BJ (cell line): Measurements from ENCODE around the gene ALK. TPM values are rescaled to one million over a fixed set of nuclear protein-coding genes. Genes with fewer than 3 reads are reported as not detected.

Experiments
- CTCF ChIA-PET: fragments of 350-600 bp; formaldehyde crosslinking; extraction: SDS; loops from one replicate; lab custom pipeline; 2021; ENCODE audit warnings: antibody characterized with exemption, inconsistent platforms; lab: Yijun Ruan, JAX
- POLR2A ChIA-PET: fragments of 300-600 bp; sonication (Branson Sonifier 250); formaldehyde crosslinking; extraction: SDS; loops from one replicate; lab custom pipeline; 2021; ENCODE audit warnings: antibody characterized with exemption; lab: Charles Lee
- DNase-seq: peaks from one replicate; pipeline ENCODE4 v3.0.0-alpha.2; 2011; ENCODE audit warnings: low read depth
- H3K27me3 ChIP-seq: 2 replicates; pipeline ENCODE4 v1.6.0; 2011; ENCODE audit warnings: low read length; ENCODE audit not compliant: control insufficient read depth, insufficient read depth
- H3K36me3 ChIP-seq: 2 replicates; pipeline ENCODE4 v1.5.1; 2011; ENCODE audit warnings: low read length; ENCODE audit not compliant: control insufficient read depth, insufficient read depth
- H3K4me3 ChIP-seq: 2 replicates; pipeline ENCODE4 v1.5.1; 2011; ENCODE audit warnings: low read depth, mild to moderate bottlenecking, control low read depth, low read length
- polyA plus RNA-seq: library from polyadenylated mRNA; depleted of rRNA; stranded (reverse); fragments of >200 nt; gene quantifications from 2 replicates; pipeline ENCODE4 v1.2.3, GENCODE V29; 2011
- TF ChIP-seq, protein P1 (sequence below): IDR thresholded peaks from 2 replicates; pipeline ENCODE4 v1.5.1; 2011; ENCODE audit warnings: low read depth, mild to moderate bottlenecking, control low read depth, inconsistent platforms, low read length, moderate library complexity; ENCODE audit not compliant: insufficient read depth

The ALK gene
- polyA plus RNA-seq, 1 experiment = not detected

DNA sequence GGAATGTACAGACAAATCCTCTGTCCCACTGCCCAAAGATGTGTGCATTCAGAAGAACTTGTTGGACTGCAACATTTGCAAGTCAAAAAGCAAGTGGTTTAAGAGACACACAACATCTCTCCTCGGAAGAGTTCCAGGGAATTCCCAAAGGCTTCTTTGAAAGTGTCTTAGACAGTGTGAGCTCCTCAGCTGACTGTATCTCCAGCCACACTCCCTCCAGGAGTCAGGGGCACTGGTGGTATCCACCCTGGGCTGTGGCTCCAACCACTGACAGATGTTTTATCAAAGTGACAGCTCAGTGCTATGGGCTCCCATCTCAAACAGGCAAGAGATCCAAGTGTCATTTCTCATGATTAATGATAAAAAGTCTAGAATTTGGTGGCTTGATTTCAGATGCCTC is 48.5 kb downstream of the ALK start:
- ChIA-PET CTCF (no interaction called here), POLR2A (no interaction called here)
- no peak for DNase-seq
- Histone ChIP-seq H3K27me3 (no peaks in the 10 kb centered on the region), H3K36me3 (no peaks in the 10 kb centered on the region), H3K4me3 (no peak overlapping the region)
- TF ChIP-seq, protein P1, sequence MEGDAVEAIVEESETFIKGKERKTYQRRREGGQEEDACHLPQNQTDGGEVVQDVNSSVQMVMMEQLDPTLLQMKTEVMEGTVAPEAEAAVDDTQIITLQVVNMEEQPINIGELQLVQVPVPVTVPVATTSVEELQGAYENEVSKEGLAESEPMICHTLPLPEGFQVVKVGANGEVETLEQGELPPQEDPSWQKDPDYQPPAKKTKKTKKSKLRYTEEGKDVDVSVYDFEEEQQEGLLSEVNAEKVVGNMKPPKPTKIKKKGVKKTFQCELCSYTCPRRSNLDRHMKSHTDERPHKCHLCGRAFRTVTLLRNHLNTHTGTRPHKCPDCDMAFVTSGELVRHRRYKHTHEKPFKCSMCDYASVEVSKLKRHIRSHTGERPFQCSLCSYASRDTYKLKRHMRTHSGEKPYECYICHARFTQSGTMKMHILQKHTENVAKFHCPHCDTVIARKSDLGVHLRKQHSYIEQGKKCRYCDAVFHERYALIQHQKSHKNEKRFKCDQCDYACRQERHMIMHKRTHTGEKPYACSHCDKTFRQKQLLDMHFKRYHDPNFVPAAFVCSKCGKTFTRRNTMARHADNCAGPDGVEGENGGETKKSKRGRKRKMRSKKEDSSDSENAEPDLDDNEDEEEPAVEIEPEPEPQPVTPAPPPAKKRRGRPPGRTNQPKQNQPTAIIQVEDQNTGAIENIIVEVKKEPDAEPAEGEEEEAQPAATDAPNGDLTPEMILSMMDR = no peak

DNA sequence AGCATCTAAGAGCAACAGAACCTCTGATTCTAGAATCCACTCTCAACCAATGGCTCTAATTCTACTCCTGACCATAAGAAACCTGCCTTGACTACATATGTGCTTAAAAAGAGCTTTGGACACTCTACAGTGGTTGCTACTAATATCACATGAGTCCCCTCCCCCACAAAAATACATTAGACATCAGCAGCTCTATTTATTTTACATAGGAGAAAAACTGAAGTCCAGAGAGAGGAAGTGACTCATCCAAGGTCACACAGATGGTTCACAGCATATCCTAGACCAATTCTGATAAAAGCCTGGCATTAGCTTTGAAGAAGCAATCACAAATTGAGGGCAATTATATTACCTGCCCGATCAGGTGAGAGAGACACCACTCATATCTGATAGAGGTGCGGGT is 49.8 kb downstream of the ALK start:
- Histone ChIP-seq H3K27me3 (no peaks in the 10 kb centered on the region), H3K4me3 (no peak overlapping the region), H3K36me3 (no peaks in the 10 kb centered on the region)
- ChIA-PET CTCF (no interaction called here), POLR2A (no interaction called here)
- TF ChIP-seq, protein P1 = no peak
- DNase-seq = no peak

- H3K4me3 ChIP-seq = no peak overlapping the region
- no peaks in the 10 kb centered on the region for H3K36me3 ChIP-seq
- no peaks in the 10 kb centered on the region for H3K27me3 ChIP-seq
- POLR2A ChIA-PET = no interaction called here
- no peak for DNase-seq
- CTCF ChIA-PET = no interaction called here
- TF ChIP-seq, protein P1 = no peak
These were observed 55.9 kb downstream of the ALK start for GRCh38 chr2:29865512-29865911.

DNA sequence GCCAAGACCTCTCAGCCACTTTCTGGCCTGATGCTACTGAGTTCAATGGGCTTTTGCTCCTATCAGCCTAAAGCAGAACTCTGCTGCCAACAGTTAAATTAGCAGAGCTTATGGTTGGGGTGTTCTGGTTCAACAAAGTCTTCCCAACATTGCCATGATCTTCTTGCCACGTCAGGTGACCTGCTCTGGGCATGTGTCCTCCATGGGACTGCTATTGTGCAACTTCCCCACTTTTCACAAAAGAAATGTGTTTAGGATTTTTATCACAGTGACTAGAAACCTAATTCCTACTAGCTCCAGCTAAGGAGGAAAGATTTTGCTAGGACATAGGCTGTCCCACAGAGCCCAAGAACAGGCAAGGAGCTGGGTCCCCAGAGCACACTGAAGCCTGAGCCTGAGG is 56.4 kb downstream of the ALK start:
- TF ChIP-seq, protein P1 = no peak
- Histone ChIP-seq H3K36me3 (no peaks in the 10 kb centered on the region), H3K27me3 (no peaks in the 10 kb centered on the region), H3K4me3 (no peak overlapping the region)
- DNase-seq = no peak
- ChIA-PET POLR2A (no interaction called here), CTCF (no interaction called here)

DNA sequence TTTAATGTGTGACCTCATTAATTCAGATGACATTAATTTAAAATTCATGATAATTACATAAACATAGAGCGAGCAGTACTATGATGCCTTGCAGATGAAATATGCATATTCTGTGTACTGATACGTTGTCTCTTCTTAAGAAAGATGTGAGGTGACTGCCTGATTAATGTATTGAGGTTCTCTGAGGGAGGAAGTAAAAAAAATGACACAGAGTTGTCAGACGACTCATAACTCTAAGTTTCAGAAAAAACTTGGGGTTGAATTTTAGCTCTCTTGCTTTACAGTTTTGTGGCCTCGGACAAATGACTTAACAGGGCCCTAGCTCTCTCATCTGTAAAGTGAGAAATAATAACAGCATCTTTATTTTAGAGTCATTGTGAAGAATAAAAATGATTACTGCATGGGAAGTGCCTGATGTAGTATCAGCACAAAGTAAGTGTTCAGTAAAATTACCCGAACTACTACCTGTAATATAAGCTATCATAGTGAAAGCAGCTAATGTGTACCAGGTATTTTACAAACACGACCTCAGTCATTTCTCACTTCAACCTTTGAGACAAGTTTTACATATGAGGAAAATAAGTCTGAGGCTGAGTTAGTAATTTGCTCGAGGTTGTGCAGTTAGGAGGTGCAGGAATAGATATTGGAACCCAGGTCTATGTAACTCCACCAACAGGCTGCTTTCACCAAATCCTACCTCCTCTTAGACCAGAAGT is 65.3 kb downstream of the ALK start:
- Histone ChIP-seq H3K36me3 (no peaks in the 10 kb centered on the region), H3K4me3 (no peak overlapping the region), H3K27me3 (no peaks in the 10 kb centered on the region)
- ChIA-PET POLR2A (no interaction called here), CTCF (no interaction called here)
- TF ChIP-seq, protein P1 = no peak
- DNase-seq = no peak
